H1 (cell line): Measurements from ENCODE around the gene RNF114. TPM values are rescaled to one million over a fixed set of nuclear protein-coding genes. Genes with fewer than 3 reads are reported as not detected.

ENCODE experiments used
- JUN ChIP-seq: IDR thresholded peaks from 2 replicates; pipeline ENCODE4 v1.6.1; 2011; ENCODE audit warnings: low read depth, mild to moderate bottlenecking, improper control_type of control experiment, low read length
- JUND ChIP-seq: IDR thresholded peaks from 2 replicates; pipeline ENCODE4 v1.6.1; 2011; ENCODE audit warnings: mild to moderate bottlenecking, improper control_type of control experiment, low read length
- PHF8 ChIP-seq: fragments of 200-600 bp; sonication (generic); conservative IDR thresholded peaks from 2 replicates; pipeline ENCODE4 v1.7.1; 2012; ENCODE audit warnings: low read depth, mild to moderate bottlenecking, inconsistent platforms, low read length, moderate library complexity
- RNF2 ChIP-seq: fragments of 200-900, 300-1000 bp; sonication (generic); IDR thresholded peaks from 2 replicates; pipeline ENCODE4 v1.7.1; 2016; ENCODE audit warnings: borderline replicate concordance, low read depth, mild to moderate bottlenecking, antibody characterized with exemption, low read length; ENCODE audit not compliant: poor library complexity, severe bottlenecking; ENCODE audit errors: missing control alignments
- TEAD4 ChIP-seq: IDR thresholded peaks from 2 replicates; pipeline ENCODE4 v1.6.1; 2012; ENCODE audit warnings: low read depth, low read length, inconsistent platforms, mixed read lengths
- polyA plus RNA-seq, 7 experiments: library from polyadenylated mRNA; depleted of rRNA in 3 of 7; stranded (reverse) in 5 of 7; unstranded in 2 of 7; fragments of >200 nt in 5 of 7; fragments of 200-250 nt in 2 of 7; gene quantifications; 1 replicate in 5 of 7; 2 replicates in 1 of 7; 4 replicates in 1 of 7; pipeline versions ENCODE4 v1.2.1 to v1.2.3, GENCODE V29; 2011 to 2013; ENCODE audit warnings: missing spikeins in 2 of 7, mixed read lengths in 2 of 7
- total RNA-seq: library from RNA; stranded (reverse); fragmentation: NEBNext Ultra II Directional; extraction: Animal tissue kit (Norgen Biotek cat#: 25700); gene quantifications from 2 replicates; pipeline ENCODE4 v1.2.1, GENCODE V29; 2021
- TF ChIP-seq, protein P1 (sequence below): IDR thresholded peaks from 2 replicates; pipeline ENCODE4 v1.6.1; 2012; ENCODE audit warnings: inconsistent platforms

RNF114 gene
- total and polyA plus RNA-seq, 2 of the 8 experiments (the other 6 are each of a cell fraction or from before 2014, with no cell fraction given), result 81.7 to 89.9 TPM

DNA sequence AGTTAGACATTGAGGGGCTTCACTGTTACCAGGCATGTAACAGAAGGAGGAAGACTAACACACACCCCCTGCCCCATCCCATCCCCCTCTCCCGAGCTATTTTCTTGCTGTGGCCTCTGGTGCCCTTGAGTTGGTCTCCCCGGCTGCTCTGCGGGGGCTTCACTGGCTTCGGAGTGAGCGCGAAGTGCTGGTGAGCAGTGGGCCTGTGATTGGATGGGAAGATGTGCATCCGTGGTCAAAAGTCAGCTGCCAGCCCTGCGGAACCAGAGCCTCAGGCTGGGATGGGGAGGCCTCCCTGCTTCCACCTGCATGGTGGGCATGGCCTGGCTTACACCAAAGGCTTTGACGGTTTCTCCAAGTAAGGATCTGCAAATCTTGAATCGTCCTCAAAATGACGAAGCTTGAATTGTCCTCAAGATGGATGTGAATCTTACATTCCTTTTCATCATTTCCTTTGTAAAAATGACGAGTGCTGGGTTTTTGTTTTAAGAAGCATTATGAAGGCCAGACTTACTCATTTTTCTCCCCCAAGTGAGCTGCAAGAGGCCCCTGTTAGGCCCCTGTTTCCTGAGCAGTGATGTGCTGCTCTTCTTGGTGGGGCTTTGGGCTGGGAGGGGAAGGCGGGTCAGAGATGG is 44.6 kb upstream of the RNF114 start (continued):
- TF ChIP-seq, protein P1, sequence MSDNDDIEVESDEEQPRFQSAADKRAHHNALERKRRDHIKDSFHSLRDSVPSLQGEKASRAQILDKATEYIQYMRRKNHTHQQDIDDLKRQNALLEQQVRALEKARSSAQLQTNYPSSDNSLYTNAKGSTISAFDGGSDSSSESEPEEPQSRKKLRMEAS, result no peak
- TF ChIP-seq JUND (no peak), TEAD4 (no peak), RNF2 (no peak), PHF8 (no peak), JUN (no peak)
